ENCODE measurements around the gene DUS1L. TPM values are rescaled to one million over a fixed set of nuclear protein-coding genes. Genes with fewer than 3 reads are reported as not detected.

The DUS1L gene
- polyA plus RNA-seq, 1 experiment = 21.4 TPM

DNA sequence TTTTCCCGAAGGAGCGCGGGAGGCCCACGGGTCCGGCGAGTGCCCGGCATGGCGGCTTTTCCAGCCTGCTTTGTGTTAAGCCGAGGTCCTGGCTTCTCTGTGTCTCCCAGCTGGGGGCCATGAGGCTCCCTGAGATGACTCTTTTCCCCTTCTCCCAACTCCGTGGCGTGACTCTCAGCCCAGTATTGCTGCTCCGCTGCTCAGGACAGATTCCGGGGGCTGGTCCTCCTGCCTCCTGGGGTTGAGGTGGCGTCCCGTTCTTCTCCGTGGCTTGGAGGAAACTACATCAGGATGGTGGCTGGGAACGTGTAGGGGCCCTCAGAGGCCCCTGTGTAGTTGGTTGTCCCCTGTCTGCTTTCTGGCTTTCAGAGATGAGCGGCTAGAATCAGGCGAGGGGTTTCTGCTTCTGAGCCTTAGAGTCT lies 13.0 kb downstream of the DUS1L start:
- CTCF ChIA-PET = no interaction called here

DNA sequence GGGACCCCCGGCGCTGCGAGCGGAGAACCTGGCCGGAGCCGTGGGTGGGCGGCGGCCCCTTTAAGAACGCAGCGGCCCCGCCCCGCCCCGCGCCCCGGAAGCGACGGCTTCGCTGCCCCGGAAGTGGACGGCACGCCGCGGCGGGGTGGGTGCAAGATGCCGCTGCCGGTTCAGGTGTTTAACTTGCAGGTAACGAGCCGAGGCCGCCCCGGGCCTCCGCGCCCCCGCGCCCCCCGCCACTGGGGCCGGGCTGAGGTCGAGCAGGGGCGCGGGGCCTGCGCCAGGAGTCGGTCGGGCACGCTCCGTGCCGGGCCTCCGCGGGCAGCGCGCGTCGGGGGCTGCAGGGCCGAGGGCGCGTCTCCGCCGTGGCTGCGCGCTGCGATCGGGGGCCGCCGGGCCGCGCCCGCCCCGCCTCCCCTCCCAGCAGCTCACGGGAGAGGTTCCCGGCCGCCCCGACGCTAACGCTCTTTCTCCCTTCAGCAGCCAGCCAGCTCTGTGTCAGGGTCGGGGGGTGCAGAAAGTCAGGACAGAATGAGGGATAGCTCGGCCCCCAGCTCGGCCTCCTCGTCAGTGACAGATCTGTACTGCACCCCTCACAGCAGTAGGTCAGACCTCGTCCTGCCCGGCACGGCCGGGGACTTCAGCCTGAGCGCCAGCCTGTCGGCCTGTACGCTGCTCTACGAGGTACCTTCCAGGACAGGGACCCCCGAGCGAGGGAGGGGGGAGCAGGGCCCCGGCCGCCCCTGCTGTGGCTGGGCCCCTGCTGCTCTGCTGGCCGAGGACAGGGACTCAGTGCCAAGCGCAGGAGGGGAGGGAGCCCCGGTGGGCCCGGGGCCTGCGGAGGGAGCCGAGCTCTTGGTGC lies 13.6 kb downstream of the DUS1L start, which contains the start of the genes GPS1 and RFNG:
TSS of gene GPS1 (plus strand) at position 123 of the 862 bp plus-strand sequence. CDS start at position 157, 34 bp downstream.
TSS of gene RFNG (minus strand) at position 36 of the 862 bp plus-strand sequence. CDS start 45 bp downstream, outside the sequence.
- H3K27me3 ChIP-seq (ENCODE audit: control insufficient read depth, insufficient read depth, low read length) = no peaks in the 10 kb centered on the region
- TF ChIP-seq, protein P1, sequence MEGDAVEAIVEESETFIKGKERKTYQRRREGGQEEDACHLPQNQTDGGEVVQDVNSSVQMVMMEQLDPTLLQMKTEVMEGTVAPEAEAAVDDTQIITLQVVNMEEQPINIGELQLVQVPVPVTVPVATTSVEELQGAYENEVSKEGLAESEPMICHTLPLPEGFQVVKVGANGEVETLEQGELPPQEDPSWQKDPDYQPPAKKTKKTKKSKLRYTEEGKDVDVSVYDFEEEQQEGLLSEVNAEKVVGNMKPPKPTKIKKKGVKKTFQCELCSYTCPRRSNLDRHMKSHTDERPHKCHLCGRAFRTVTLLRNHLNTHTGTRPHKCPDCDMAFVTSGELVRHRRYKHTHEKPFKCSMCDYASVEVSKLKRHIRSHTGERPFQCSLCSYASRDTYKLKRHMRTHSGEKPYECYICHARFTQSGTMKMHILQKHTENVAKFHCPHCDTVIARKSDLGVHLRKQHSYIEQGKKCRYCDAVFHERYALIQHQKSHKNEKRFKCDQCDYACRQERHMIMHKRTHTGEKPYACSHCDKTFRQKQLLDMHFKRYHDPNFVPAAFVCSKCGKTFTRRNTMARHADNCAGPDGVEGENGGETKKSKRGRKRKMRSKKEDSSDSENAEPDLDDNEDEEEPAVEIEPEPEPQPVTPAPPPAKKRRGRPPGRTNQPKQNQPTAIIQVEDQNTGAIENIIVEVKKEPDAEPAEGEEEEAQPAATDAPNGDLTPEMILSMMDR (IDR thresholded peaks at IDR 0.05; ENCODE audit: low read depth, low read length) = no peak
- no peak within 1 kb of the TSS for H3K27ac ChIP-seq (ENCODE audit: low read depth, low read length)
- H3K9me3 ChIP-seq (ENCODE audit: control insufficient read depth, insufficient read depth, low read length) = peaks cover 4% of the 10 kb centered on the region; the same call in 1 of the 2 replicates
- peak within 1 kb of the TSS; percentile 85 for H3K4me3 ChIP-seq (ENCODE audit: low read depth, low read length)
- POLR2A ChIA-PET = interaction anchor here (0.6 to 2.2 kb wide), 3 partner anchors 14 to 47 kb away, joined by 3 to 8 read pairs (median 4); partner anchors contain the start of gene DCXR
- DNase-seq (ENCODE audit: low read depth, low spot score) = no peak
- CTCF ChIA-PET = no interaction called here

More for the DNA sequence above, 13.0 kb downstream of the DUS1L start:
- POLR2A ChIA-PET = interaction anchor here (0.6 to 2.2 kb wide), 3 partner anchors 15 to 46 kb away, joined by 3 to 8 read pairs (median 4); partner anchors contain the start of gene DCXR
- DNase-seq (ENCODE audit: low read depth, low spot score) = no peak
- no peak overlapping the region for H3K27ac ChIP-seq (ENCODE audit: low read depth, low read length)
- no peaks in the 10 kb centered on the region for H3K27me3 ChIP-seq (ENCODE audit: control insufficient read depth, insufficient read depth, low read length)
- TF ChIP-seq, protein P1 (IDR thresholded peaks at IDR 0.05; ENCODE audit: low read depth, low read length) = no peak
- peak overlapping the region; percentile 85 for H3K4me3 ChIP-seq (ENCODE audit: low read depth, low read length)
- peaks cover 4% of the 10 kb centered on the region; the same call in 1 of the 2 replicates for H3K9me3 ChIP-seq (ENCODE audit: control insufficient read depth, insufficient read depth, low read length)

DNA sequence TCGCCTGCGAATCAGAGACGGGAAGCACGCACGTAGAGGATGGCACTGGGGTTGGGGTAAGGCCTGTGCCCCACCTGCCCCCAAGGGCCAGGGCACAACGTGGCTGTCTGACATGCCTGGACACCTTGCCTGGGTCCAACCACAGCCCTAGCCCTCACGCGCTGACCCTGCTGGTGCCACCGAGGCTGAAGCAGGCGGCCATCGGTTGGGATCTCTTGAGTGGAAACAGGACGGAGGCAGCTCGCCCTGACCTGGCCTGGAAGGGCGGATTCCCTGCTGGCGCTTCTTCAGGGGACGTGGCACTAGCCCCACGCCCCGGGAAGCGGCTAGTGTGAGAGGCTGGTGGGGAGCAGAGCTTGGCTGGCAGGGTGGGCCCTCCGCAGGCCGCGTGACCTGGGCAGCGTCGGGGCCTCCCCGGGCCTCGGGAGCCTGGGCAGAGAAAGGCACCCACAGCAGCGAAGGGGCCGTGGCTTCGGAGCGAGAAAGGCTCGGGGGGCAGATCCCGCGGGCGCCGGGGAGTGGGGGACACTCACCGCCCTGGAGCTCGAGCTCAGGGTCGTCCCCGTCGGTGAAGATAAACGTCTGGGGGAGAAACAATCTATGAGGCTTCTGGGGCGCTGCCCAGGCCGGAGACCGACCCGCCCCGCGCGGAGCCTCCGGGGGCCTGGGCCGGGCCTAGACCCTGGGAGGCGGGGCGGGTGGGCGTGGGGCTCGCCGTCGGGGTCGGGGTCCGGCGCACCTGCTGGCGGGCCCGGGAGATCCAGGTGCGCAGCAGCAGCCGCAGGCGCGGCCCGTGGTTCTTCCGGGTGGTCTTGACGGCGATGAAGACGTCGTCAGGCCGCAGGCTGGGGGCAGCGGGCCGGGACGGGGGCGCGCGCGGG lies 14.6 kb downstream of the DUS1L start:
- TF ChIP-seq, protein P1 (IDR thresholded peaks at IDR 0.05; ENCODE audit: low read depth, low read length) = no peak
- peaks cover 4% of the 10 kb centered on the region; the same call in 1 of the 2 replicates for H3K9me3 ChIP-seq (ENCODE audit: control insufficient read depth, insufficient read depth, low read length)
- POLR2A ChIA-PET = interaction anchor here (0.5 to 2.2 kb wide), 3 partner anchors 13 to 48 kb away, joined by 4 to 8 read pairs (median 5); partner anchors contain the start of gene DCXR
- H3K27me3 ChIP-seq (ENCODE audit: control insufficient read depth, insufficient read depth, low read length) = no peaks in the 10 kb centered on the region
- peak overlapping the region; percentile 85 for H3K4me3 ChIP-seq (ENCODE audit: low read depth, low read length)
- CTCF ChIA-PET = interaction anchor here (1.6 kb wide), 1 partner anchor 13 kb away, joined by 4 read pairs; the partner anchor contains the start of gene DCXR
- no peak overlapping the region for H3K27ac ChIP-seq (ENCODE audit: low read depth, low read length)
- DNase-seq (ENCODE audit: low read depth, low spot score) = no peak

DNA sequence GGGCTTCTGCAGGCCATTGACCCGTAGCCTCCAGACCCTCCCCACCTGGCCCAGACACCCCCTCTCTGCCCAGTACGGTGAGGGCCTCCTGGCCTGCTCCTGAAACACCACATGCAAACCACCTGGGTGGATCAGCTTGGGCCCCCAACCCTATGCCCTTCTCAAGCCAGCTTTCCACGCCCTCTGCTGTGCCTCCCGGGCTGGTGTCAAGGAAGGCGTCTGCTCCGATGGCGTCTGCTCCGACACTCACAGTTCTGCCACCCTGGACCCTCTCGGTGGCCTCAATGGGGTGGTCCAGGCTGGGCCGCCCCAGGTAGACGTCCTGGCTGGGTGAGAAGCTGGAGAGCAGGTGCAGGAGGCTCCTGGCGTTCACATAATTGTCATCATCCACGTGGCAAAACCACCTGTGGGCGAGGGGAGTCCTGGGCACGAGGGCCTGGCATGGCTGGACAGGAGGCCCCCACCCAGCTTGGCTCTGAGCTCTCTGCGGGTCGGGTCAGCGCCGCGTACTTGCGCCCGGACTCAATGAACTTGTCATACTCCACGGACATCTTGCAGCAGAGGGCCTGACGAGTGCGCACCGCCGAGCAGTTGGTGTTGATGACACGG lies 15.3 kb downstream of the DUS1L start:
- Histone ChIP-seq H3K27me3 (ENCODE audit: control insufficient read depth, insufficient read depth, low read length) (no peaks in the 10 kb centered on the region), H3K27ac (ENCODE audit: low read depth, low read length) (no peak overlapping the region), H3K4me3 (ENCODE audit: low read depth, low read length) (peak overlapping the region; percentile 85), H3K9me3 (ENCODE audit: control insufficient read depth, insufficient read depth, low read length) (peaks cover 4% of the 10 kb centered on the region; the same call in 1 of the 2 replicates)
- TF ChIP-seq, protein P1 (IDR thresholded peaks at IDR 0.05; ENCODE audit: low read depth, low read length) = no peak
- ChIA-PET CTCF (interaction anchor here (1.6 kb wide), 1 partner anchor 13 kb away, joined by 4 read pairs; the partner anchor contains the start of gene DCXR), POLR2A (interaction anchor here (2.2 kb wide), 1 partner anchor 13 kb away, joined by 8 read pairs; the partner anchor contains the start of gene DCXR)
- DNase-seq (ENCODE audit: low read depth, low spot score) = no peak
